Measurements from ENCODE around the gene TMEM183A.
"Not testable (repeated sequence)": the region's sequence is repeated elsewhere in the genome, so short reads cannot be mapped to it uniquely, and the experiment has no call there.

TMEM183A gene, protein sequence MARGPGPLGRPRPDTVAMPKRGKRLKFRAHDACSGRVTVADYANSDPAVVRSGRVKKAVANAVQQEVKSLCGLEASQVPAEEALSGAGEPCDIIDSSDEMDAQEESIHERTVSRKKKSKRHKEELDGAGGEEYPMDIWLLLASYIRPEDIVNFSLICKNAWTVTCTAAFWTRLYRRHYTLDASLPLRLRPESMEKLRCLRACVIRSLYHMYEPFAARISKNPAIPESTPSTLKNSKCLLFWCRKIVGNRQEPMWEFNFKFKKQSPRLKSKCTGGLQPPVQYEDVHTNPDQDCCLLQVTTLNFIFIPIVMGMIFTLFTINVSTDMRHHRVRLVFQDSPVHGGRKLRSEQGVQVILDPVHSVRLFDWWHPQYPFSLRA

DNA sequence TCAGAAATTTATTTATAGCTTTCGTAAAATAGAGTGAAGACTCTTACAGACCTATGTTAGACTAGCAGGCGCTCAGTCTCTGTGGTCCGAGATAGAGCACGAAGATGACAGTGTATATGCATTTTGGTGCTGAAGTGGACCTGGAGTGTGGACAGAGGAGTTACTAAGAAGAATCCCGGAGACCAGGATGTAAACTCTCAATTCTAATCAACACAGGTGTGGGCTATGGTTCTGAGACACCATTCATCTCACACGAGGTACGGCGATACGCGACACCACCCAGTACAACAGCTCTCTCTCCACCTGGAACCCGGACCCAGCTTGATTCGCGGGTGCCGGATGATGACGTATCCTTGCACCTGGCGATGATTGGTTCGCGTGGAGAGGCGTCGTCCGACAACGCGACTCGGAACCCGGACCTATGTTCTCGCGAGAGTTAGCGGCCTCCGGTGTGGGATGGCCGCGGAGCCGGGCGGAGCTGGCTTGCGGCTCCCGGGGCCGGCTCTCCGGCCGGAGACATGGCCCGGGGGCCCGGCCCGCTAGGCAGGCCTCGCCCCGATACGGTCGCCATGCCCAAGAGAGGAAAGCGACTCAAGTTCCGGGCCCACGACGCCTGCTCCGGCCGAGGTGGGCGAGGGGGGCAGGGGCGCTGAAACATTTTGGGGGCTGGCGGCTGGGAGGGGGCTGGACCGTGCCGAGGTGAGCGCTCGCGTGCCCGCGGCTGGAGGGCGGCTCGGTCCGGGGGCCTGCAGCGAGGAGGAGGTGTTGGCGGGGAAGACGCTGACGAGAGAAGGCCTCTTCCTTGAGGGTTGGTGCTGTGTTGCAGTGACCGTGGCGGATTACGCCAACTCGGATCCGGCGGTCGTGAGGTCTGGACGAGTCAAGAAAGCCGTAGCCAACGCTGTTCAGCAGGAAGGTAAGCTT, at the start of gene TMEM183A:
TSS of gene TMEM183A (plus strand) at position 427 of the 924 bp plus-strand sequence. CDS start at position 519, 92 bp downstream.
- peak; percentile 94 for DNase-seq

DNA sequence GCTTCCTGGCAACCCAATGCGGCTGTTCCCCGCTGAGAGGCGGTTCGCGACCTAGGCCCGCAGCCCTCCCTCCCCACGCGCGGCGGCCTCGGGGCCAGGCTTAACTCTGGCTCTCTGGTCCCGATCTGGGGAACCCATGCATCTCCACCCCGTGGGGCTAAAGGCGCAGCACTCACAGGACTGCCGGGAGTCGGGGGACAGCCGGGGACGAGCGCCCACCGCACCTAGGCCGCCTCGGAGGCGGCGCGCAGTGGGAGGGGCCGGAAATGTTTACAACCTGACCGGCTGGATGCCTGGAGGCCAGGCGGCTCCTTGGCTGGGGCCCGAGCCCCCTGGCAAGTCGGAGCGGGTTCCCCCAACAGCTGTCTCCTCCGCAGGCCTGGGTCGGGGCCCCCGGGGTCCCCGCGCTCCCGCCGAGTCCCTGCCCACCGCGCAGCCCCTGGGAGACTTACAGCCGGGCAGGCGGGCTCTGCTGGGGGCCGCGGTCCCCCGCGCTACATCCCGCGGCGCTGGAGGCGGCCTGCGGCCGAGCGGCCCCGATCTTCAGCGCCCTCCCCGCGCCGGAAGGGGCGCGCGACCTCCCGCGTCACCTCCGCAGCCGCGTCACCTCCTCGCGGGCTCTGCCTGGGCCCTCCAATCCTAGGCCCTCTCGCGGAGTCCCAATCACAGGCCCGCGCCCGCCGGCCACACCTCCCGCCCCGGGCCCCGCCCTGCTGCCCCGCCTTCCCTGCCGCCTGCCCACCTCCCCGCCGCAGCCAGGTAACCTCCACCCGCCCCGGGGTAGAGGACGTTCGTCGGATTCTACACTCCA, 49.2 kb upstream of the TMEM183A start, which contains the start of gene ADIPOR1:
TSS of gene ADIPOR1 (minus strand) at position 580 of the 811 bp plus-strand sequence. CDS start 7,242 bp downstream, outside the sequence.
- DNase-seq = peak; percentile 79 to 82

DNA sequence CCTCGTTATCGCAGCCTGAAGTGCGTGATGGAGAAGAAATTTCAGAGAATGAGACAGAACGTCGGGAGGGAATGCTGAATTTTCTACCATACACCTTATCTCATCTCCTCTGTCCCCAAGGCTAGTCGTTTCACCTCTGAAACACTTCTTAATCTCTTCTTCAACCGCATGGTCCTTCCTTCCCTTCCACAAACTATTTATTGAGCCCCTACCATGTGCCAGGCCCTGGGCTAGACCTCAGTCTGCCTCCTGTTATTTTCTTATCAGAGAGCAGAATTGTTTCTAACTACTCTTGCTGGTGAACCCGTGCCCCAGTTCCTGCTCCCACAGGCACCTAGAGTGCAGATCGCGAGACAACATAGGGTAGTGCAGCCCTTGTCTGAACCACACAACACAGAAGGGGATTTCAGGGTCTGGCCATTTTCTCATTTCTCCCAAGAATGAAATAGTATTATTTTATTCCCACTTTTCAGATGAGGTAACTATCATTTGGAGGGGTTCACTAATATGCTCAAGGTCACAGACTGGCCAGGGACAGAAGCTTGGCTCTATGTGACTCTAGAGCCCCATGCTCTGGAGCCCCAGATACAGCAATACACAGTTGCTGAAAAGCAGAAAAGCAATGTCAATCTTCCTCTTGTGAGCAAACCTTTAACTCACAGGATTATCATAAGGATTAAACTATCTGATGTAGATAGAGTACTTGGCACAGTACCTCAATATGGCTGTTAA, 48.5 kb upstream of the TMEM183A start:
- DNase-seq = peak; percentile 3 to 25

DNA sequence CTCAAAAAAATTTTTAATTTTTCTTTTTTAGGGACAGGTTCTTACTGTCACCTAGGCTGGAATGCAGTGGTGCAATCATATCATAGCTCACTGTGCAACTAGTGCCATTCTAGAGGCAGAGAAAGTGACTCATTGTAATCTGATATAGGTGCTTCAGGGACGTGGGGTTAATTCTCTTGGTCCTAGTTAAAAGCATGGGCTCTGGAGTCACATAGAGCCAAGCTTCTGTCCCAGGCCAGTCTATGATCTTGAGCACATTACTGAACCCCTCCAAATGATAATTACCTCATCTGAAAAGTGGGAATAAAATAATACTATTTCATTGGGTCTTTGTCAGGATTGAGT, 47.9 kb upstream of the TMEM183A start:
- peak; percentile 28 to 42 for DNase-seq

DNA sequence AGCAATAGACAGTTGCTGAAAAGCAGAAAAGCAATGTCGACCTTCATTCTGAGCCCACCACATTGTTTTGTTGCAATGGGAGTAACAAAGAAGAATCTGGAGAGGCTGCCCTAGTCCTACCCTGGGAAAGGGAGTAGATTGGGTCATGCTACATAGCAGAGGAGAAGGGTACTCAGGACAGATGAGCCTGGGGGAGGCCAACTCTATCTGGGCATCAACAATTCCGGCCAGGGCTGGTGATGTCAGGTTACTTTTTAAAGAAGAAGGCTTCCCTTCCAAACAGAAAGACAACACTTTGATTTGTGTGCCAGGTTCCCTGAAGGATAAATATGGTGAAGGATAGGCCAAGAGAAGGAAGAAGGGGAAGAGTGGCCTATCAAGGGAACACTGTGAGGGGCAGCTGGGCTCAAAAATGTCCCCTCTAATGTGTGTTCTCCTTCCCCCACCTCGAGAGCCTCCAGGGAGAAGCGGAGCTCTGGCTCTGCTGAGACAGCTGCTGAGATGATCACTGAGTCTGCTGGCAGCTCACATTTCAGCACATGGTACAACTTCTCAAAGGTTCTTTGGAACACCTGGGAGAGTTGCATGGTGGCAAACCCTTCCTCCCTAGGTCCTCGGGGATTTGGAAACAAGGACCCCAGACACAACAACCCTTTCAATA, 45.8 kb upstream of the TMEM183A start:
- no peak for DNase-seq

DNA sequence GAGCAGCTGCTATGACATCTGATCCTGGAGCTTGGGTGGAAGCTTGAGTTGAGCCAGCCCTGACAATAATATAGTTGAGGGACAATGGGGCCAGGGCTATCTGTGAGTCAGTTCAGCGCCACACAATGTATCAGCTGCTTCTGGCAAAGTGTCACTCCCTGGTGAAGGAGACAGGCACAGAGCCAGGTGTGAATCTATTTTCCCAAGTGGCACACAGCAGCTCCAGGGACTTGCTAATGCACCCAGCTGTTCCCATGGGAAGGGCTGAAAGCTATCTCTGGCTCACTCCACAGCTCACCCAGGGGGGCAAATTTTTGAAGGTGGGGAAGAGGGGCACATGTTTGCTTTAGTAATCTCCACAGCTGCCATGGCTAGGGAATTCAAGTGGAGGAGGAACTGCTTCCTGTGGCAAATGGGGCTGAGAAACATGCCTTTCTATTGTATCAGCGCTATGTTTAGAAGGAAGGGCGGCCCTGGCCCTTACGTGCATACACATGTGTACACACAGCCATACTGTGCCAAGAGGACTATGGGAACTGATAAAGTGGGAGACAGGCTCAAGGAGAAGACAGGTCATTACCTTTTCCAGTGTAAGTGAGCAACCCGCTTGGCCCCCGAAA, 42.3 kb upstream of the TMEM183A start:
- DNase-seq = no peak

DNA sequence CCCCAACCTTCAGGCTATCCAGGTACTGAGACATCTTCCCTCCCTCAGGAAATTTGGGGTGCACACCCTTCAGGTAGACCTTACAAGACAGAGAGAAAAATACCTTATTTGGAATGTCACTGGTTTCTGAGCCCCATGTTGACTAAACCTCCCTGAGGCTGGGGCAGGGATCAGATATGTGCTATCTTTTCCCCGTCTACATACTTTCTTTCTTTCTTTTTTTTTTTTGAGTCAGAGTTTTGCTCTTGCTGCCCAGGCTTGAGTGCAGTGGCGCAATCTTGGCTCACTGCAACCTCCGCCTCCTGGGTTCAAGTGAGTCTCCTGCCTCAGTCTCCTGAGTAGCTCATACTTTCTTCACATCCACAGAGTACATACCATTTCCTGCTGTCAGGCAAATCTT, 41.8 kb upstream of the TMEM183A start:
- no peak for DNase-seq

DNA sequence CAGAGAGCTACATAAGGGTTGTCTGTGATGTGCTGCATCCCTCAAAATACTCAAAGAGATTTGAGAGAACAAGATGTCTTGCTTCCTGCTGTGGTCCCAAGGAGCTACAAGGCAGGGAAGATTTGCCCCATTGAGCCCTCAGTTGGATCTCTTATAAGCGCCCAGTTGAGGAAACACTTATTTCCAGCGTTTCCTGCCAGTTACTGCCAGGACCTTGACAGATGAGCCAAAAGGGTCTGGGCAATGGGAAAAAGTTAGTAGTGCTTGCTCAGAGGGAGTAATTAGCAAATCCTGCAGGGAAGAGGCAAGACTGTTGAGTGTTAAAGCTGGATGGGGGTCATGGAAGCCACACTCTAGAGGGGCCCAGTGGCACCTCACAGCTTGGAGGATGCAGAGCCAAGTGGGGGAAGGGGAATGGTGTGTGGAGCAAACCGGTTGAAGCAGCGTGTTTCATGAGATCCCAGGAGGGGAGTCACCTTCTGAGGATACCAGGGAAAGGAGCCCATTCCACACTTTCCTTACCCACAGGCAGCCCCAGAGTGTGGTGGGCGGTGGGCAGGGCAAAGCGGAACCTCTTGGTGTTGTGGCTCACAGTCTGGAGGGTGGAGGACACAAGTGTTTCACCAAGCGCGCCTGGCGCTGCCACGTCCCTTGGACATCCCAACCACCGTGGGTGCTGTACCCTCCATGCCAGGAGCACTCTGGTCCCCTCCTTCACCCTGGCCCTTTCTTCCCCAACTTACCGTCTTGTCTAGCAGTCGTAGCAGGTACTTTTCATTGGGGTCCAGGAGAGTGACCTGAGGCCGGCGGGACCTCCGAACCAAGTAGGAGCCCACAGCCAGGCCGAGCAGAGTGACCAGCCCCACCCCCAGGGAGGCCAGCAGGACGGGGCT, 40.9 kb upstream of the TMEM183A start:
- no peak for DNase-seq

DNA sequence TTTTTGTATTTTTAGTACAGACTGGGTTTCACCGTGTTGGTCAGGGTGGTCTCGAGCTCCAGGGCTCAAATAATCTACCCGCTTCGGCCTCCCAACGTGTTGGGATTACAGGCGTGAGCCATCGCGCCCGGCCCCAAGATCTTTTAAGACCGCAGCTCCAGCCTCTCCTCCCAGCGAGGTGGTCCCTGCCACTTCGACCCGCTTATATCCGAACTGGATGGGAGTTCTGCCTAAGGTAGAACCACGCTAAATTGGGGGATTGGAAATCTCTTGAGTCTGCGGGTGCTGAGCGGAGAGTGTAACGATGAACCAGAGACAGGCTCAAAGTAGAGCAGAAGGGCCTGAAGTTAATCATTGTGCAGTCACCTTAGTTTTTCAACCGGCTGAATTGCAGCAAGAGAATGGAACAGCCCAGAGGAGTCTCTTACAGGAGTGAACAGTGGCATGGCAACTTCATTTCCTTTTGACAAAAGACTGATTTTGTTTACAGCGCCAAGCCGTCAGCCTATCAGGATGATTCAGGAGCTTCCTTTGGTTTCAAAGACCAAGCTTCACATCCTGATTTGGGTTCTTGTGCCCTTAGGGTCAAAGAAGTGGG, 39.4 kb upstream of the TMEM183A start:
- peak; percentile 28 to 33 for DNase-seq

DNA sequence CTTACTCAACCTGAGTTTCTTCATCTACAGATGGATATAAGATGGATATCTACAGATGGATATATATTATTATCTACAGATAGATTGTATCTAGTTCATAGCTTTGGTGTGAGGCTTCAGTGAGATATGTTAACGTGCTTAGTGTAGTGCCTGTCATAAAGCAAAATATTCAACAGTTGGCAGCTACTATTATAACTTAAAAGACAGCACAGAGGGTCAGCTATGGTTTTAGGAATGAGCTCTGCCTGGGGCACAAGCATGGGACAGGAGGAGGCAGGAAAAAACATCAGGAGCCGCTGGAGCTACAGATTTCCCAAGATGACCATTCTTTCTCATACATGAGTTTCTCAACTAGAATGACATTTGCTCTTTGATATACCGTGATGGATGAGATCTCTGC, 38.8 kb upstream of the TMEM183A start:
- DNase-seq = no peak

DNA sequence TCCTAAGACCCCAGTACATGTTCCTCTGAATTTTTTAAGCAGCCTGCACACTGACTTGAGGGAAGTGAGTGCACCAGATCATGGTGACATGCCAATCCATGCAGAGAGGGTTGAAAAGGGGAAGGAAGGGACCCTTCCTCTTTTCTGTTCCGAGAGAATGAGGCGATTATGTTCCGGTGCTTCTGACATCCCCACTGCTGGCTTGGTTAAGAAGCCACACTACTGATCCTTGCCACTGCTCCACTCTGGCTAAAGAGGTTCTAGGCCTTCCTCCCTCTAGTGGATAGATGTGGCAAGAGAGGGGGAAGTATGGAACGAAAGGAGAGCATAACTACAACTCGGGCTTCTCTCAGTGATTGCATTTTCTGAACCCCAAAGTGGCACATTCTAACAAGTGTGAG, 38.3 kb upstream of the TMEM183A start:
- peak; percentile 99 for DNase-seq

DNA sequence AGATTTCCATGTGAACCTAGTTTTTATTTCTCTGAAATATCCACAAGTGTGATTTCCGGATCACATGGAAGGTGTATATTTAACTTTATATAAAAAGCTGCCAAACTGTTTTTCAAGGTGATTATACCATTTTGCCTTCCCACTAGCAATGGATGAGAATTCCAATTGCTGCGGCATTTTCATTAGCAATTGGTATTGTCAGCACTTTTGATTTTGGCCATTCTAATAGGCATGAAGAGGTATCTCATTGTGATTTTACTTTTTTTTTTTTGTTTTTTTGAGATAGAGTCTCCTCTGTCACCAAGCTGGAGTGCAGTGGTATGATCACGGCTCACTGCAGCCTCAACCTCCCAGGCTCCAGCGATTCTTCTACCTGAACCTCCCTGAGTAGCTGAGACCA, 35.1 kb upstream of the TMEM183A start:
- DNase-seq = no peak

DNA sequence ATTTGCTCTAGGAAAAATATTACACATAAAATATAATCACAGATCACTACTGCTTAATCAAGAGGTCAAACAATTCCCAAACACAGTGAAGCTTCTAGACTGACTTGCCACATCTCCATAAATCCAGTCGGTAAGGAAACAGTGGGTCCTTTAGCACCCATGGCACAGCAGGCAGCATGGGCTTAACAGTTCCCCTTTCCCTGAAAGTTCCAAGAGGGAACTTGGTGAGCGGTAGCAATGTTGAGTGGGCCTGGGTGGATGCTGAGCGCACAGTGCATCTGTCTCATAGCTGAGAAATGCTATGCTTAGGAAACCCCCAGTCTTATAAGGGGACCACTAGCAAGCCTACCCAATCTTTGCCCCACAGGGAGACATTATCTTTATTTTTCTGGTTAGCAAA, 32.3 kb upstream of the TMEM183A start:
- DNase-seq = no peak

DNA sequence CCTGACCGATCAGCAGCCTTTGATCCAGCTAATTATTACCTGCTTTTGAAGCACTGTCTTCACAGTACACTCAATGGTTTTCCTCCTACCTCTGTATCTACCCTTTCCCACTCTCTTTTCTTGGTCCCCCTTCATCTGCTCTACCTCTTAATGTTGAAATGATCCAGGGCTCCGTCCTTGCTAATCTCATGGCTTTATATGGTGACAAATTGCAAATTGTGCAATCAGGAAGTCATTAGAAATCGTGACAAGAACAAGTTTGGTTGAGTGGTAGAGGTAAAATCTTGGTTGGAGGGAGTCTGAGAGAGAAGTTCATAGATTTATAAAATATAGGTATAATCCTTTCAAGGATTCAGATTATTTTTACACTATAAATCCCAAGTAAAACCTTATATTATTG, 30.5 kb upstream of the TMEM183A start:
- peak in 1 of 2 experiments; percentile 6 for DNase-seq

DNA sequence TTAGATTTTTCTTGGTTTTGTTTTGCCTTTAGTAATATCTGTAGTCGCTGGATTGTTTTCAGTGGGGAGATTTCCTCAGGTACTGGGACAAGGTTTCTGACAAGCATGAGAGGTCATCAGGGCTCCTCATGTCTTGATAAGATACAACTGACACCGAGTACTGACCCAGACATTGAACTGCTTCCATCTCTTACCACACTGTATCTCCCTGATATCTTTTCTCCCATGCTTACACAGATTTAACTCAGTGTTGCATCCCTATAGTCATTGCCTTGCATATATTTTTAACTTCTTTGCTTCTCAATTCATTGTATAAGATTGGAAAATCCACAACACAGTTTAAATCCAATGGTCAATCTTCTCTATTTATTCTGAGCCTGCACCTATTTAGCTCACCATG, 27.7 kb upstream of the TMEM183A start:
- no peak for DNase-seq

DNA sequence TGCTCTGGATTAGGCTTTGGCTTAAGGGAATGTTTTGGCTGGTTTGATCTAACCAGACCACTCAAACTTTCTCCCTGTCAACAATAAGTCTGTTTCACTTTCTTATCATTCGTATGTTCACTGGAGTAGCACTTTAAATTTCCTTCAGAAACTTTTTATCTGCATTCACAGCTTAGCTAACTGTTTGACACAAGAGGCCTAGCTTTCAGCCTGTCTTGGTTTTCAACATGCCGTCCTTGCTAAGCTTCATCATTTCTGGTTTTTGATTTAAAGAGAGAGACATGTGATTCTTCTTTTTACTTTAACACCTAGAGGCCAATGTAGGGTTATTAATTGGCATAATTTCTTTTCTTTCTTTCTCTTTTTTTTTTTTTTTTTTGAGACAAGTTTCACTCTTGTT, 25.2 kb upstream of the TMEM183A start:
- no peak for DNase-seq

DNA sequence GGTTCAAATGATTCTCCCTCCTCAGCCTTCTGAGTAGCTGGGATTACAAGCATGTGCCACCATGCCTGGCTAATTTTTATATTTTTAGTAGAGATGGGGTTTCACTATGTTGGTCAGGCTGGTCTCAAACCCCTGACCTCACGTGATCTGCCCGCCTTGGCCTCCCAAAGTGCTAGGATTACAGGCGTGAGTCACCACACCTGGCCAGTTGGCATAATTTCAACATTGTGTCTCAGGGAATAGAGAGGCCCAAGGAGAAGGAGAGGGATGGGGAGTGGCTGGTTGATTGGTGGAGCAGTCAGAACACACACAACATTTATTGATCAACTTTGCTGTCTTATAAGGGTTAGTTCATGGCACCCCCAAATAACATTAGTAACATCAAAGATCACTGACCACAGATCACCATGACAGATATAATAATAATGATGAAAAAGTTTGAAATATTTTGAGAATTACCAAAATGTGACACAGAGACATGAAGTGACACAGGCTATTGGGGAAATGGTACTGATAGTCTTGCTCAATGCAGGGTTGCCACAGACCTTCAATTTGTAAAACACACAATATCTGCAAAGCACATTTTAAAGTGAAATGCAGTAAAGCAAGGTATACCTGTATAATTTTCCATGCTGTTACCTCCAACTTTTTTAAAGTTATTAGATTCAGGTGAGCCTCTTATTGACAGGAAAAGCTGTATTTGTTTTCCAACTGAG, 24.3 kb upstream of the TMEM183A start:
- no peak for DNase-seq

DNA sequence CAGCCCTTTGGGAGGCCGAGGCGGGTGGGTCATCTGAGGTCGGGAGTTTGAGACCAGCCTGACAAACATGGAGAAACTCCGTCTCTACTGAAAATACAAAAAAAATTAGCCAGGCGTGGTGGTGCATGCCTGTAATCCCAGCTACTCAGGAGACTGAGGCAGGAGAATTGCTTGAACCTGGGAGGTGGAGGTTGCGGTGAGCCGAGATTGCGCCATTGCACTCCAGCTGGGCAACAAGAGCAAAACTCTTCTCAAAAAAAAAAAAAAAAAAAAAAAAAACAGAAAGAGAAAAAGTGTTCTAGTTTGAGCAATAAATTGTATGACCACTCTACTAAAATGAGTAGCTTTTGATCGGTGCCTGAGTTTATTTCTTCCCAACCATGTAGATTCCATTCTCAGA, 21.1 kb upstream of the TMEM183A start:
- DNase-seq = not testable (repeated sequence)

DNA sequence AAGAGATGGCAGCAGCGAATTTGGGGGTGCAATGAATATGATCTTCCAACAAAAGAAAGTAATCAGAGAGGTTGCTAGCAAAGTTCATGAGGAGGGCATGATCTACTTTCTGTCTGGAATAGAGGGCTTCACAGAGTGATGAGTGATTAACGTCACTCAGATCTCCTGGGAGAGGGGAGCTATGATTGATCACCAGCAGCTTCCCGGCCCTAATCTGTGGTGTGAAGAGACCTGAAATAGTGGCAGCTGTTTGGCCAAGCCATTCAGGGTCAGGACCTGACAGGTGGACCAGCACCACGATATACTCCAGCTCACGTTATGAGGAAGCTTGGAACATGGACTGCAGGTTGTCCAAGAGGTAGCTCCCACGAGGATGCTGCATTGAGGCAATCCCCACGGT, 19.9 kb upstream of the TMEM183A start:
- DNase-seq = no peak

Data from Kasumi-1 (cell line).